ENCODE measurements around the gene ARL17B. TPM values are rescaled to one million over a fixed set of nuclear protein-coding genes. Genes with fewer than 3 reads are reported as not detected.
"Not testable (repeated sequence)": the region's sequence is repeated elsewhere in the genome, so short reads cannot be mapped to it uniquely, and the experiment has no call there.

Gene ARL17B
- total RNA-seq, 1 donor from 2014 or later = 13.9 TPM

- not testable (repeated sequence) for DNase-seq (ENCODE audit: low read depth)
These were observed 112.4 kb downstream of the ARL17B start for GRCh38 chr17:46249153-46249552.

GRCh38 chr17:46244949-46245768 is 116.4 kb downstream of the ARL17B start:
- not testable (repeated sequence) for DNase-seq (ENCODE audit: low read depth)

GRCh38 chr17:46244339-46244913 is 117.1 kb downstream of the ARL17B start:
- DNase-seq (ENCODE audit: low read depth) = not testable (repeated sequence)

GRCh38 chr17:46243928-46244327 is 117.6 kb downstream of the ARL17B start:
- DNase-seq (ENCODE audit: low read depth) = not testable (repeated sequence)

GRCh38 chr17:46243505-46243904 is 118.1 kb downstream of the ARL17B start:
- not testable (repeated sequence) for DNase-seq (ENCODE audit: low read depth)

GRCh38 chr17:46231359-46231758 is 130.2 kb downstream of the ARL17B start:
- DNase-seq (ENCODE audit: low read depth) = not testable (repeated sequence)

GRCh38 chr17:46225274-46225794 is 136.2 kb downstream of the ARL17B start:
- peak; percentile 86 for DNase-seq (ENCODE audit: low read depth)

- not testable (repeated sequence) for DNase-seq (ENCODE audit: low read depth)
These were observed 136.7 kb downstream of the ARL17B start for GRCh38 chr17:46224864-46225263.

Other genes with a start within 250 kb of the ARL17B start
- 58.3 and 132 TPM in 2 replicates for gene KANSL1, start 168.3 kb downstream of the ARL17B start, total RNA-seq
- 0.17 and 2.7 TPM in 2 replicates for gene LRRC37A, start 66.6 kb downstream of the ARL17B start, total RNA-seq
- 0.87 and 7.6 TPM in 2 replicates for gene LRRC37A2, start 150.7 kb upstream of the ARL17B start, total RNA-seq
- gene ARL17A, start 217.9 kb upstream of the ARL17B start, total RNA-seq = 1.0 and 4.8 TPM in 2 replicates
- gene NSF, start 228.9 kb upstream of the ARL17B start, total RNA-seq = 30.9 and 47.2 TPM in 2 replicates

All from renal cortical epithelial cell (primary cell).